Measurements from ENCODE around the gene CADM3.

The CADM3 gene

GRCh38 chr1:159197561-159198557 is 26.4 kb downstream of the CADM3 start:
- Histone ChIP-seq H3K27ac (ENCODE audit: low read length) (no peak overlapping the region), H3K27me3 (ENCODE audit: insufficient read depth, low read length) (no peaks in the 10 kb centered on the region)

GRCh38 chr1:159199901-159200300 is 28.5 kb downstream of the CADM3 start:
- no peaks in the 10 kb centered on the region for H3K4me1 ChIP-seq (ENCODE audit: insufficient read depth, low read length)
- H3K27me3 ChIP-seq (ENCODE audit: insufficient read depth, low read length): no peaks in the 10 kb centered on the region; the same call in 1 of the 2 replicates

More at GRCh38 chr1:159197561-159198557, 26.4 kb downstream of the CADM3 start:
- no peaks in the 10 kb centered on the region for H3K9me3 ChIP-seq (ENCODE audit: insufficient read depth, low read depth, low read length)
- H3K9ac ChIP-seq (ENCODE audit: low read depth, low read length): no peak overlapping the region
- H3K36me3 ChIP-seq (ENCODE audit: insufficient read depth, low read depth, low read length): no peaks in the 10 kb centered on the region
- no peak overlapping the region for H3K4me3 ChIP-seq (ENCODE audit: low read length)
- no peaks in the 10 kb centered on the region for H3K4me1 ChIP-seq (ENCODE audit: insufficient read depth, low read length)

GRCh38 chr1:159200769-159201168 is 29.4 kb downstream of the CADM3 start:
- H3K27ac ChIP-seq (ENCODE audit: low read length): no peak overlapping the region
- H3K4me3 ChIP-seq (ENCODE audit: low read length): no peak overlapping the region
- no peaks in the 10 kb centered on the region for H3K4me1 ChIP-seq (ENCODE audit: insufficient read depth, low read length)
- H3K27me3 ChIP-seq (ENCODE audit: insufficient read depth, low read length): no peaks in the 10 kb centered on the region; the same call in 1 of the 2 replicates
- no peak overlapping the region for H3K9ac ChIP-seq (ENCODE audit: low read depth, low read length)
- H3K9me3 ChIP-seq (ENCODE audit: insufficient read depth, low read depth, low read length): no peaks in the 10 kb centered on the region
- H3K36me3 ChIP-seq (ENCODE audit: insufficient read depth, low read depth, low read length): no peaks in the 10 kb centered on the region

More at GRCh38 chr1:159199901-159200300, 28.5 kb downstream of the CADM3 start:
- H3K4me3 ChIP-seq (ENCODE audit: low read length): no peak overlapping the region
- H3K9me3 ChIP-seq (ENCODE audit: insufficient read depth, low read depth, low read length): no peaks in the 10 kb centered on the region
- H3K9ac ChIP-seq (ENCODE audit: low read depth, low read length): no peak overlapping the region
- H3K36me3 ChIP-seq (ENCODE audit: insufficient read depth, low read depth, low read length): no peaks in the 10 kb centered on the region
- no peak overlapping the region for H3K27ac ChIP-seq (ENCODE audit: low read length)

GRCh38 chr1:159201642-159202041 is 30.2 kb downstream of the CADM3 start:
- H3K4me1 ChIP-seq (ENCODE audit: insufficient read depth, low read length): no peaks in the 10 kb centered on the region
- H3K9me3 ChIP-seq (ENCODE audit: insufficient read depth, low read depth, low read length): no peaks in the 10 kb centered on the region

GRCh38 chr1:159203610-159204009 is 32.2 kb downstream of the CADM3 start:
- H3K9ac ChIP-seq (ENCODE audit: low read depth, low read length): no peak overlapping the region
- H3K4me1 ChIP-seq (ENCODE audit: insufficient read depth, low read length): peaks cover 4% of the 10 kb centered on the region; the same call in 1 of the 2 replicates
- no peaks in the 10 kb centered on the region for H3K36me3 ChIP-seq (ENCODE audit: insufficient read depth, low read depth, low read length)
- no peak overlapping the region for H3K4me3 ChIP-seq (ENCODE audit: low read length)
- no peak overlapping the region for H3K27ac ChIP-seq (ENCODE audit: low read length)
- H3K9me3 ChIP-seq (ENCODE audit: insufficient read depth, low read depth, low read length): no peaks in the 10 kb centered on the region
- peaks cover 12% of the 10 kb centered on the region for H3K27me3 ChIP-seq (ENCODE audit: insufficient read depth, low read length)

More at GRCh38 chr1:159201642-159202041, 30.2 kb downstream of the CADM3 start:
- Histone ChIP-seq H3K36me3 (ENCODE audit: insufficient read depth, low read depth, low read length) (no peaks in the 10 kb centered on the region), H3K4me3 (ENCODE audit: low read length) (no peak overlapping the region), H3K27ac (ENCODE audit: low read length) (no peak overlapping the region), H3K9ac (ENCODE audit: low read depth, low read length) (no peak overlapping the region), H3K27me3 (ENCODE audit: insufficient read depth, low read length) (no peaks in the 10 kb centered on the region; the same call in 1 of the 2 replicates)

GRCh38 chr1:159204161-159205141 is 33.0 kb downstream of the CADM3 start, which contains the start of gene ACKR1:
Gene ACKR1, plus strand, starts transcription at chr1:159204875. Its CDS starts 85 bp downstream, at chr1:159204960.
- H3K4me3 ChIP-seq (ENCODE audit: low read length): no peak within 1 kb of the TSS
- peaks cover 12% of the 10 kb centered on the region for H3K27me3 ChIP-seq (ENCODE audit: insufficient read depth, low read length)
- H3K4me1 ChIP-seq (ENCODE audit: insufficient read depth, low read length): peaks cover 10% of the 10 kb centered on the region; the same call in 1 of the 2 replicates
- H3K36me3 ChIP-seq (ENCODE audit: insufficient read depth, low read depth, low read length): no peaks in the 10 kb centered on the region
- H3K9ac ChIP-seq (ENCODE audit: low read depth, low read length): no peak within 1 kb of the TSS
- H3K9me3 ChIP-seq (ENCODE audit: insufficient read depth, low read depth, low read length): no peaks in the 10 kb centered on the region
- no peak within 1 kb of the TSS for H3K27ac ChIP-seq (ENCODE audit: low read length)

GRCh38 chr1:159205225-159205624 is 33.8 kb downstream of the CADM3 start:
- Histone ChIP-seq H3K4me3 (ENCODE audit: low read length) (no peak overlapping the region), H3K27ac (ENCODE audit: low read length) (no peak overlapping the region), H3K36me3 (ENCODE audit: insufficient read depth, low read depth, low read length) (no peaks in the 10 kb centered on the region), H3K27me3 (ENCODE audit: insufficient read depth, low read length) (peaks cover 12% of the 10 kb centered on the region), H3K4me1 (ENCODE audit: insufficient read depth, low read length) (peaks cover 10% of the 10 kb centered on the region; the same call in 1 of the 2 replicates), H3K9ac (ENCODE audit: low read depth, low read length) (no peak overlapping the region), H3K9me3 (ENCODE audit: insufficient read depth, low read depth, low read length) (no peaks in the 10 kb centered on the region)

GRCh38 chr1:159206110-159206509 is 34.7 kb downstream of the CADM3 start:
- peaks cover 12% of the 10 kb centered on the region for H3K27me3 ChIP-seq (ENCODE audit: insufficient read depth, low read length)
- no peak overlapping the region for H3K9ac ChIP-seq (ENCODE audit: low read depth, low read length)
- no peaks in the 10 kb centered on the region for H3K36me3 ChIP-seq (ENCODE audit: insufficient read depth, low read depth, low read length)
- no peak overlapping the region for H3K4me3 ChIP-seq (ENCODE audit: low read length)
- H3K27ac ChIP-seq (ENCODE audit: low read length): no peak overlapping the region
- peaks cover 10% of the 10 kb centered on the region; the same call in 1 of the 2 replicates for H3K4me1 ChIP-seq (ENCODE audit: insufficient read depth, low read length)
- H3K9me3 ChIP-seq (ENCODE audit: insufficient read depth, low read depth, low read length): no peaks in the 10 kb centered on the region

GRCh38 chr1:159207080-159207479 is 35.7 kb downstream of the CADM3 start:
- H3K27me3 ChIP-seq (ENCODE audit: insufficient read depth, low read length): peaks cover 12% of the 10 kb centered on the region
- H3K27ac ChIP-seq (ENCODE audit: low read length): no peak overlapping the region
- no peaks in the 10 kb centered on the region for H3K36me3 ChIP-seq (ENCODE audit: insufficient read depth, low read depth, low read length)
- no peak overlapping the region for H3K9ac ChIP-seq (ENCODE audit: low read depth, low read length)
- no peaks in the 10 kb centered on the region for H3K9me3 ChIP-seq (ENCODE audit: insufficient read depth, low read depth, low read length)
- H3K4me3 ChIP-seq (ENCODE audit: low read length): no peak overlapping the region
- peaks cover 10% of the 10 kb centered on the region; the same call in 1 of the 2 replicates for H3K4me1 ChIP-seq (ENCODE audit: insufficient read depth, low read length)

- Histone ChIP-seq H3K9ac (ENCODE audit: low read depth, low read length) (no peak overlapping the region), H3K27ac (ENCODE audit: low read length) (no peak overlapping the region), H3K36me3 (ENCODE audit: insufficient read depth, low read depth, low read length) (no peaks in the 10 kb centered on the region), H3K9me3 (ENCODE audit: insufficient read depth, low read depth, low read length) (no peaks in the 10 kb centered on the region), H3K4me1 (ENCODE audit: insufficient read depth, low read length) (peaks cover 10% of the 10 kb centered on the region; the same call in 1 of the 2 replicates), H3K27me3 (ENCODE audit: insufficient read depth, low read length) (peaks cover 12% of the 10 kb centered on the region), H3K4me3 (ENCODE audit: low read length) (peak overlapping the region; percentile 68)
Measured at GRCh38 chr1:159207774-159208173, 36.4 kb downstream of the CADM3 start.
